ENCODE results near the gene SHC2.

The SHC2 gene

GRCh38 chr19:372306-372890 is 88.4 kb downstream of the SHC2 start:
- no peak for DNase-seq (ENCODE audit: low read depth in 3 of 3)

GRCh38 chr19:371501-372168 is 89.2 kb downstream of the SHC2 start:
- DNase-seq (ENCODE audit: low read depth in 3 of 3): no peak

- DNase-seq (ENCODE audit: low read depth in 3 of 3): no peak
These were observed 90.0 kb downstream of the SHC2 start for GRCh38 chr19:370641-371330.

GRCh38 chr19:369876-370275 is 91.0 kb downstream of the SHC2 start:
- DNase-seq (ENCODE audit: low read depth in 3 of 3): no peak

GRCh38 chr19:369256-369655 is 91.6 kb downstream of the SHC2 start:
- no peak for DNase-seq (ENCODE audit: low read depth in 3 of 3)

- DNase-seq (ENCODE audit: low read depth in 3 of 3): no peak
These were observed 92.2 kb downstream of the SHC2 start for GRCh38 chr19:368630-369024.

- no peak for DNase-seq (ENCODE audit: low read depth in 3 of 3)
These were observed 92.7 kb downstream of the SHC2 start for GRCh38 chr19:367963-368629.

- no peak for DNase-seq (ENCODE audit: low read depth in 3 of 3)
These were observed 93.3 kb downstream of the SHC2 start for GRCh38 chr19:367561-367960.

GRCh38 chr19:366951-367350 is 93.9 kb downstream of the SHC2 start:
- no peak for DNase-seq (ENCODE audit: low read depth in 3 of 3)

All from stimulated activated CD4-positive, alpha-beta T cell treated with anti-CD3 and anti-CD28 coated beads, TNF-alpha, amount 100 ng/mL, for 48 hours (primary cell).